Mesothelial cell of epicardium (in vitro differentiated cells): Measurements from ENCODE around the gene TOGARAM2. TPM values are rescaled to one million over a fixed set of nuclear protein-coding genes. Genes with fewer than 3 reads are reported as not detected.

Source experiments
- DNase-seq, 2 experiments: peaks; one replicate each; pipeline ENCODE4 v3.0.0; 2021; ENCODE audit warnings: low spot score in 2 of 2; ENCODE audit not compliant: unreplicated experiment in 2 of 2
- H3K27ac Mint-ChIP-seq: 2 replicates; pipeline ENCODE4 v1.8.0; 2021; ENCODE audit warnings: mixed read lengths
- H3K27me3 Mint-ChIP-seq: 2 replicates; pipeline ENCODE4 v1.8.0; 2021; ENCODE audit warnings: low read depth, mixed read lengths
- H3K36me3 Mint-ChIP-seq: 2 replicates; pipeline ENCODE4 v1.8.0; 2021; ENCODE audit warnings: mixed read lengths
- H3K4me1 Mint-ChIP-seq: 2 replicates; pipeline ENCODE4 v1.8.0; 2021; ENCODE audit warnings: mixed read lengths
- H3K4me3 Mint-ChIP-seq: 2 replicates; pipeline ENCODE4 v1.8.0; 2021; ENCODE audit warnings: mild to moderate bottlenecking, moderate library complexity, mixed read lengths
- H3K9me3 Mint-ChIP-seq: 2 replicates; pipeline ENCODE4 v1.8.0; 2021; ENCODE audit warnings: mixed read lengths
- CTCF ChIP-seq: fragments of 200-600 bp; sonication (generic); IDR thresholded peaks from one replicate; pipeline ENCODE4 v1.5.0; 2021; ENCODE audit warnings: antibody characterized with exemption; ENCODE audit not compliant: unreplicated experiment
- total RNA-seq: library from RNA; stranded (reverse); gene quantifications from 3 replicates; pipeline ENCODE4 v1.2.1, GENCODE V29; 2021

TOGARAM2 gene
- total RNA-seq, 1 donor from 2014 or later = 0.40 TPM

GRCh38 chr2:29063646-29064345 is 82.7 kb downstream of the TOGARAM2 start:
- no peak for TF ChIP-seq CTCF
- H3K4me3 Mint-ChIP-seq = no peak overlapping the region
- H3K27me3 Mint-ChIP-seq = peaks cover 1% of the 10 kb centered on the region
- H3K9me3 Mint-ChIP-seq = no peaks in the 10 kb centered on the region
- H3K36me3 Mint-ChIP-seq = no peaks in the 10 kb centered on the region
- H3K4me1 Mint-ChIP-seq = peaks cover 52% of the 10 kb centered on the region
- DNase-seq = no peak
- no peak overlapping the region for H3K27ac Mint-ChIP-seq

- no peaks in the 10 kb centered on the region for H3K9me3 Mint-ChIP-seq
- no peak overlapping the region for H3K27ac Mint-ChIP-seq
Observed at GRCh38 chr2:29064346-29064715, 83.2 kb downstream of the TOGARAM2 start.

GRCh38 chr2:29064746-29065067 is 83.6 kb downstream of the TOGARAM2 start:
- Mint-ChIP-seq H3K9me3 (no peaks in the 10 kb centered on the region), H3K27me3 (peaks cover 1% of the 10 kb centered on the region), H3K4me1 (peaks cover 53% of the 10 kb centered on the region), H3K4me3 (no peak overlapping the region), H3K36me3 (no peaks in the 10 kb centered on the region), H3K27ac (no peak overlapping the region)
- no peak for TF ChIP-seq CTCF
- peak in 1 of 2 experiments; percentile 37 for DNase-seq

More at GRCh38 chr2:29064346-29064715, 83.2 kb downstream of the TOGARAM2 start:
- Mint-ChIP-seq H3K4me3 (no peak overlapping the region), H3K36me3 (no peaks in the 10 kb centered on the region), H3K27me3 (peaks cover 1% of the 10 kb centered on the region), H3K4me1 (peaks cover 57% of the 10 kb centered on the region)
- no peak for DNase-seq
- TF ChIP-seq CTCF = no peak

GRCh38 chr2:29065068-29065811 is 84.1 kb downstream of the TOGARAM2 start:
- peaks cover 1% of the 10 kb centered on the region for H3K27me3 Mint-ChIP-seq
- H3K27ac Mint-ChIP-seq = no peak overlapping the region
- H3K36me3 Mint-ChIP-seq = no peaks in the 10 kb centered on the region
- no peaks in the 10 kb centered on the region for H3K9me3 Mint-ChIP-seq
- peak in 1 of 2 experiments; percentile 31 for DNase-seq
- H3K4me3 Mint-ChIP-seq = no peak overlapping the region
- H3K4me1 Mint-ChIP-seq = peaks cover 53% of the 10 kb centered on the region
- TF ChIP-seq CTCF = no peak

- Mint-ChIP-seq H3K27ac (no peak overlapping the region), H3K27me3 (no peaks in the 10 kb centered on the region), H3K36me3 (no peaks in the 10 kb centered on the region), H3K4me1 (peaks cover 51% of the 10 kb centered on the region), H3K4me3 (no peak overlapping the region), H3K9me3 (no peaks in the 10 kb centered on the region)
- DNase-seq = no peak
- TF ChIP-seq CTCF = no peak
Observed at GRCh38 chr2:29066271-29066860, 85.3 kb downstream of the TOGARAM2 start.
